ENCODE data around the gene FASN. TPM values are rescaled to one million over a fixed set of nuclear protein-coding genes. Genes with fewer than 3 reads are reported as not detected.
A peak's percentile ranks its signal among the peaks of the same experiment; 100 is the strongest.

FASN gene
- total and polyA plus RNA-seq, 2 of the 4 experiments (the other 2 are of a cell fraction) = 12.4 to 56.0 TPM

DNA sequence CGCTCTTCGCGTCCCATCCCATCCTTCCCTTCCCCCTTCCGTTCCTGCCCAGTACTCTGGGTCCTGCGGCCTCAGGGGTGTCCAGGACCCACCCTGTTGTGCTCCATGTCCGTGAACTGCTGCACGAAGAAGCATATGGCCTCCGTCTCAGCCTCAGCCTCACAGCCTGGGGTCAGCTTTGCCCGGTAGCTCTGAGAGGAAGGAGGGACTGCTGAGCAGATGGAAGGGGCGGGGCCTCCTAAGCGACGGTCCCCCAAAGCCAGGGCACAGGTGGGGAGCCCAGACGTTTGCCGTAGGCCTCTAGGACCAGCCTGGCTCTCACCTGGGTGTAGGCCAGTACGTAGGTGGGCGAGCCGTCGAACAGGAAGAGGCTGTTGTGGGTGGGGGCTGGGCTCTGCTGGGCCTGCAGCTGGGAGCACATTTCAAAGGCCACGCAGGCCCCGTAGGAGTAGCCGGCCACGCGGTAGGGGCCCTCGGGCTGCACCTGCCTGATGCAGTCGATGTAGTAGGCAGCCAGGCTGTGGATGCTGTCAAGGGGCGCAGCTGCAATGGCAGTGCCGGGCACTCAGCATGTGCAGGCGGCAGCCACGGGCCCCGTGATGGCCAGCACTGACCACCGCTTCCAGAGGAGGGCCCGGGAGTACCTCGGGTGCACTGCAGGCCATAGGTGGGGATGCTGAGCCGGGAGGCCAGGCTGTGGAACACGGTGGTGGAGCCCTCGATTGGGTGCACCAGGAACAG is 17.8 kb downstream of the FASN start:
- TF ChIP-seq RAD21 (IDR thresholded peaks at IDR 0.05; ENCODE audit: low read length) = no peak
- TF ChIP-seq BHLHE40 (IDR thresholded peaks at IDR 0.05; ENCODE audit: low read depth, low read length) = no peak
- no peak for TF ChIP-seq CHD1 (IDR thresholded peaks at IDR 0.05; ENCODE audit: low read depth, low read length)
- TF ChIP-seq POLR2A (IDR thresholded peaks at IDR 0.05; ENCODE audit: low read depth, low read length) = no peak
- TF ChIP-seq MAFK (IDR thresholded peaks at IDR 0.05; ENCODE audit: low read depth, low read length) = no peak
- TF ChIP-seq, protein P1, sequence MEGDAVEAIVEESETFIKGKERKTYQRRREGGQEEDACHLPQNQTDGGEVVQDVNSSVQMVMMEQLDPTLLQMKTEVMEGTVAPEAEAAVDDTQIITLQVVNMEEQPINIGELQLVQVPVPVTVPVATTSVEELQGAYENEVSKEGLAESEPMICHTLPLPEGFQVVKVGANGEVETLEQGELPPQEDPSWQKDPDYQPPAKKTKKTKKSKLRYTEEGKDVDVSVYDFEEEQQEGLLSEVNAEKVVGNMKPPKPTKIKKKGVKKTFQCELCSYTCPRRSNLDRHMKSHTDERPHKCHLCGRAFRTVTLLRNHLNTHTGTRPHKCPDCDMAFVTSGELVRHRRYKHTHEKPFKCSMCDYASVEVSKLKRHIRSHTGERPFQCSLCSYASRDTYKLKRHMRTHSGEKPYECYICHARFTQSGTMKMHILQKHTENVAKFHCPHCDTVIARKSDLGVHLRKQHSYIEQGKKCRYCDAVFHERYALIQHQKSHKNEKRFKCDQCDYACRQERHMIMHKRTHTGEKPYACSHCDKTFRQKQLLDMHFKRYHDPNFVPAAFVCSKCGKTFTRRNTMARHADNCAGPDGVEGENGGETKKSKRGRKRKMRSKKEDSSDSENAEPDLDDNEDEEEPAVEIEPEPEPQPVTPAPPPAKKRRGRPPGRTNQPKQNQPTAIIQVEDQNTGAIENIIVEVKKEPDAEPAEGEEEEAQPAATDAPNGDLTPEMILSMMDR (conservative IDR thresholded peaks at IDR 0.05; ENCODE audit: low read depth, low read length) = no peak
- no peak for TF ChIP-seq RCOR1 (IDR thresholded peaks at IDR 0.05; ENCODE audit: insufficient replicate concordance, low read length)
- no peak for TF ChIP-seq CEBPB (IDR thresholded peaks at IDR 0.05; ENCODE audit: low read depth, low read length)
- ATAC-seq (ENCODE audit: low read depth) (no peak), DNase-seq (no peak)
- Histone ChIP-seq H3K36me3 (ENCODE audit: control insufficient read depth, insufficient read depth, low read length) (peaks cover 61% of the 10 kb centered on the region), H4K8ac (ENCODE audit: low read depth in 2 of 2, low read length in 2 of 2) (no peak overlapping the region), H3K9me1 (ENCODE audit: insufficient read depth, low read length) (no peaks in the 10 kb centered on the region), H3K4me3 (ENCODE audit: insufficient read depth, low read depth, low read length) (no peak overlapping the region), H2AK9ac (replicated peaks; ENCODE audit: low read depth, low read length, poor library complexity) (no peak overlapping the region), H3K9ac (ENCODE audit: low read depth, low read length) (no peak overlapping the region), H3K9me3 (ENCODE audit: control insufficient read depth, insufficient read depth, low read length) (no peaks in the 10 kb centered on the region), H4K20me1 (ENCODE audit: insufficient read depth, low read length) (no peaks in the 10 kb centered on the region; the same call in 1 of the 2 replicates), H2BK20ac (ENCODE audit: low read depth, low read length) (no peak overlapping the region), H2BK15ac (ENCODE audit: low read depth, low read length) (no peak overlapping the region), H4K5ac (ENCODE audit: low read depth, low read length) (no peak overlapping the region), H3K4me1 (ENCODE audit: control insufficient read depth, insufficient read depth, low read length) (no peaks in the 10 kb centered on the region), H2AK5ac (ENCODE audit: low read depth, low read length) (no peak overlapping the region), H3K23ac (ENCODE audit: low read depth, low read length) (no peak overlapping the region), H3K18ac (ENCODE audit: low read depth, low read length) (no peak overlapping the region), H2BK5ac (ENCODE audit: low read depth, low read length, poor library complexity, severe bottlenecking) (no peak overlapping the region), H3K4me2 (ENCODE audit: low read depth, low read length) (no peak overlapping the region), H3K27ac (ENCODE audit: insufficient read depth, low read length) (no peak overlapping the region), H4K91ac (ENCODE audit: insufficient read depth, low read depth, low read length) (no peak overlapping the region), H3K27me3 (ENCODE audit: control insufficient read depth, insufficient read depth, low read length) (no peaks in the 10 kb centered on the region), H3K79me1 (ENCODE audit: low read depth in 1 of 2, low read length in 2 of 2) (no peaks in the 10 kb centered on the region), H3K56ac (ENCODE audit: extremely low read depth, insufficient read depth, low read length) (no peak overlapping the region), H2AFZ (replicated peaks; ENCODE audit: low read length, poor library complexity) (peak overlapping the region; percentile 21), H2BK120ac (ENCODE audit: low read depth, low read length) (no peak overlapping the region), H3K14ac (replicated peaks; ENCODE audit: low read depth, low read length) (no peak overlapping the region), H3K4ac (ENCODE audit: low read depth, low read length) (no peak overlapping the region)
- intact Hi-C loops (cut with micrococcal nuclease) = no loop called here
- in situ Hi-C loops (cut with MboI; ENCODE audit: low sequenced_read_pairs) = no loop called here
- 90% methylated on average over 22 of the region's 36 CpGs; no CpG with 5 or more reads in 1 of the 2 experiments for WGBS, 2 experiments (ENCODE audit: extremely low coverage in 2 of 2, insufficient read length in 1 of 2)
- ChIA-PET CTCF (no interaction called here), POLR2A (ENCODE audit: unreplicated experiment) (no interaction called here)
- no TSS peak for BruUV-seq (replicated peaks)
- dilution Hi-C loops (cut with HindIII; ENCODE audit: low sequenced_read_pairs, unreplicated experiment) = no loop called here
